ENCODE results near the gene MCCC1. TPM values are rescaled to one million over a fixed set of nuclear protein-coding genes. Genes with fewer than 3 reads are reported as not detected.

The MCCC1 gene
- total and polyA plus RNA-seq, 10 of the 15 experiments (the other 5 are each of a cell fraction or from before 2014, with no cell fraction given): 35.0 to 71.7 (median 47.0) TPM

DNA sequence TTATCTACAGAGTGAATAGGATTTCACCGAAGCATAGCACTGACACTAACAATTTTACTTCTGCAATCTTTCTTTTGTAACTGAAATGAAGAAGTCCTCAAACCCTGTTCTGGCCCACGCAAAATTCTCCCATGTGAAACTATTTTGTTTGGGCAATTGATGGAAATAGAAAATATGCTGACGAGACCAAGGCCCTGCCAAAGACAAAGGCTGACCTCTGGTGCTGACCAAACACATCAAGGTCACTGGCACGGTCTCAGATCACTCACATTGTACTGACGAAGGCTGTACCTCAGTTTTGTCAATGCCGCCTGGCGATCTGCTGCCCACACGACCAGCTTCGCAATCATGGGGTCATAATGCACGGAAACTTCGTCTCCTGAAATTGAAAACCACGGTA, 60.5 kb downstream of the MCCC1 start (continued):
- TF ChIP-seq ZNF592 (IDR thresholded peaks at IDR 0.05): no peak
- TF ChIP-seq CEBPB (IDR thresholded peaks at IDR 0.05; ENCODE audit: borderline replicate concordance in 1 of 2, low read depth in 2 of 2, low read length in 2 of 2): no peak
- TF ChIP-seq, protein P1, sequence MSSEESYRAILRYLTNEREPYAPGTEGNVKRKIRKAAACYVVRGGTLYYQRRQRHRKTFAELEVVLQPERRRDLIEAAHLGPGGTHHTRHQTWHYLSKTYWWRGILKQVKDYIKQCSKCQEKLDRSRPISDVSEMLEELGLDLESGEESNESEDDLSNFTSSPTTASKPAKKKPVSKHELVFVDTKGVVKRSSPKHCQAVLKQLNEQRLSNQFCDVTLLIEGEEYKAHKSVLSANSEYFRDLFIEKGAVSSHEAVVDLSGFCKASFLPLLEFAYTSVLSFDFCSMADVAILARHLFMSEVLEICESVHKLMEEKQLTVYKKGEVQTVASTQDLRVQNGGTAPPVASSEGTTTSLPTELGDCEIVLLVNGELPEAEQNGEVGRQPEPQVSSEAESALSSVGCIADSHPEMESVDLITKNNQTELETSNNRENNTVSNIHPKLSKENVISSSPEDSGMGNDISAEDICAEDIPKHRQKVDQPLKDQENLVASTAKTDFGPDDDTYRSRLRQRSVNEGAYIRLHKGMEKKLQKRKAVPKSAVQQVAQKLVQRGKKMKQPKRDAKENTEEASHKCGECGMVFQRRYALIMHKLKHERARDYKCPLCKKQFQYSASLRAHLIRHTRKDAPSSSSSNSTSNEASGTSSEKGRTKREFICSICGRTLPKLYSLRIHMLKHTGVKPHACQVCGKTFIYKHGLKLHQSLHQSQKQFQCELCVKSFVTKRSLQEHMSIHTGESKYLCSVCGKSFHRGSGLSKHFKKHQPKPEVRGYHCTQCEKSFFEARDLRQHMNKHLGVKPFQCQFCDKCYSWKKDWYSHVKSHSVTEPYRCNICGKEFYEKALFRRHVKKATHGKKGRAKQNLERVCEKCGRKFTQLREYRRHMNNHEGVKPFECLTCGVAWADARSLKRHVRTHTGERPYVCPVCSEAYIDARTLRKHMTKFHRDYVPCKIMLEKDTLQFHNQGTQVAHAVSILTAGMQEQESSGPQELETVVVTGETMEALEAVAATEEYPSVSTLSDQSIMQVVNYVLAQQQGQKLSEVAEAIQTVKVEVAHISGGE (CRISPR knock-in tag; IDR thresholded peaks at IDR 0.05): no peak
- TF ChIP-seq, protein P2, sequence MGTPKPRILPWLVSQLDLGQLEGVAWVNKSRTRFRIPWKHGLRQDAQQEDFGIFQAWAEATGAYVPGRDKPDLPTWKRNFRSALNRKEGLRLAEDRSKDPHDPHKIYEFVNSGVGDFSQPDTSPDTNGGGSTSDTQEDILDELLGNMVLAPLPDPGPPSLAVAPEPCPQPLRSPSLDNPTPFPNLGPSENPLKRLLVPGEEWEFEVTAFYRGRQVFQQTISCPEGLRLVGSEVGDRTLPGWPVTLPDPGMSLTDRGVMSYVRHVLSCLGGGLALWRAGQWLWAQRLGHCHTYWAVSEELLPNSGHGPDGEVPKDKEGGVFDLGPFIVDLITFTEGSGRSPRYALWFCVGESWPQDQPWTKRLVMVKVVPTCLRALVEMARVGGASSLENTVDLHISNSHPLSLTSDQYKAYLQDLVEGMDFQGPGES (IDR thresholded peaks at IDR 0.05): no peak
- no peak for TF ChIP-seq MEF2B (IDR thresholded peaks at IDR 0.05; ENCODE audit: partially characterized antibody, poor library complexity, severe bottlenecking)

Measured in GM12878 (cell line).